Karpas-422 (cell line): ENCODE data around the gene NSDHL. TPM values are rescaled to one million over a fixed set of nuclear protein-coding genes. Genes with fewer than 3 reads are reported as not detected.
A peak's percentile ranks its signal among the peaks of the same experiment; 100 is the strongest.

Experiments
- DNase-seq: peaks from one replicate; pipeline ENCODE4 v3.0.0-alpha.2; 2015
- H2AFZ ChIP-seq: fragments of 200-600 bp; sonication (generic); 2 replicates; pipeline ENCODE4 v1.6.1; 2014; ENCODE audit warnings: antibody characterized with exemption, low read length, mixed read lengths
- H3K27ac ChIP-seq: fragments of 200-600 bp; sonication (generic); 2 replicates; pipeline ENCODE4 v1.5.1; 2014; ENCODE audit warnings: mild to moderate bottlenecking, low read length, moderate library complexity
- H3K27me3 ChIP-seq: fragments of 200-600 bp; sonication (generic); 2 replicates; pipeline ENCODE4 v1.6.1; 2014; ENCODE audit warnings: low read length, mixed read lengths
- H3K36me3 ChIP-seq: fragments of 200-600 bp; sonication (generic); 2 replicates; pipeline ENCODE4 v1.6.1; 2014; ENCODE audit warnings: low read length, mixed read lengths; ENCODE audit not compliant: insufficient read depth
- H3K4me1 ChIP-seq: fragments of 200-600 bp; sonication (generic); 2 replicates; pipeline ENCODE4 v1.6.1; 2014; ENCODE audit warnings: mild to moderate bottlenecking, low read length, mixed read lengths
- H3K4me2 ChIP-seq: fragments of 200-600 bp; sonication (generic); 2 replicates; pipeline ENCODE4 v1.6.1; 2014; ENCODE audit warnings: low read length, low read depth, mild to moderate bottlenecking; ENCODE audit not compliant: poor library complexity, severe bottlenecking
- H3K4me3 ChIP-seq: fragments of 200-600 bp; sonication (generic); 2 replicates; pipeline ENCODE4 v1.5.1; 2014; ENCODE audit warnings: mild to moderate bottlenecking, antibody characterized with exemption, low read length, mixed read lengths
- H3K79me2 ChIP-seq: fragments of 200-600 bp; sonication (generic); 2 replicates; pipeline ENCODE4 v1.6.1; 2014; ENCODE audit warnings: mild to moderate bottlenecking, low read length, mixed read lengths
- H3K9ac ChIP-seq: fragments of 200-600 bp; sonication (generic); 2 replicates; pipeline ENCODE4 v1.6.0; 2014; ENCODE audit warnings: low read length
- H3K9me2 ChIP-seq: fragments of 200-600 bp; sonication (generic), shearing (Covaris generic); replicated peaks from 2 replicates; pipeline ENCODE4 v1.6.0; 2014; ENCODE audit warnings: mild to moderate bottlenecking, low read length, moderate library complexity; ENCODE audit not compliant: insufficient read depth
- H3K9me3 ChIP-seq: fragments of 300-700, 200-600 bp; sonication (generic); 2 replicates; pipeline ENCODE4 v1.6.1; 2014; ENCODE audit warnings: low read length, mixed read lengths
- H4K20me1 ChIP-seq: fragments of 200-600 bp; sonication (generic); 2 replicates; pipeline ENCODE4 v1.6.1; 2014; ENCODE audit warnings: mild to moderate bottlenecking, antibody characterized with exemption, low read length, low read depth; ENCODE audit not compliant: insufficient read depth
- total RNA-seq: library from RNA; depleted of rRNA; stranded (reverse); fragments of >200 nt; shearing (Covaris generic); gene quantifications from 2 replicates; pipeline ENCODE4 v1.2.3, GENCODE V29; 2014; ENCODE audit warnings: low replicate concordance; rRNA removed

Gene NSDHL
- total RNA-seq, 1 experiment from 2014 or later = 23.6 TPM

- no peaks in the 10 kb centered on the region for H3K27me3 ChIP-seq
- peaks cover 2% of the 10 kb centered on the region for H3K4me1 ChIP-seq
- H3K9me2 ChIP-seq = no peaks in the 10 kb centered on the region
- no peak overlapping the region for H3K4me3 ChIP-seq
- H3K4me2 ChIP-seq = no peak overlapping the region
- no peaks in the 10 kb centered on the region for H3K79me2 ChIP-seq
- H4K20me1 ChIP-seq = peaks cover 2% of the 10 kb centered on the region; the same call in 1 of the 2 replicates
- H3K9me3 ChIP-seq = no peaks in the 10 kb centered on the region
- H3K9ac ChIP-seq = no peak overlapping the region
- no peak overlapping the region for H2AFZ ChIP-seq
- no peak overlapping the region for H3K27ac ChIP-seq
- DNase-seq = peak; percentile 84
- H3K36me3 ChIP-seq = no peaks in the 10 kb centered on the region
Observed at GRCh38 chrX:152915541-152916241, 84.8 kb downstream of the NSDHL start.

GRCh38 chrX:152917656-152918579, 87.1 kb downstream of the NSDHL start:
- Histone ChIP-seq H3K27me3 (no peaks in the 10 kb centered on the region), H3K9me2 (no peaks in the 10 kb centered on the region), H3K9ac (no peak overlapping the region), H3K4me1 (no peaks in the 10 kb centered on the region), H3K9me3 (no peaks in the 10 kb centered on the region), H3K36me3 (no peaks in the 10 kb centered on the region), H3K4me2 (no peak overlapping the region), H3K4me3 (no peak overlapping the region), H2AFZ (peak overlapping the region; percentile 14; the same call in 1 of the 2 replicates), H3K79me2 (no peaks in the 10 kb centered on the region), H3K27ac (no peak overlapping the region), H4K20me1 (no peaks in the 10 kb centered on the region)
- no peak for DNase-seq

- Histone ChIP-seq H3K79me2 (no peaks in the 10 kb centered on the region), H3K9me2 (no peaks in the 10 kb centered on the region), H3K9ac (no peak overlapping the region), H4K20me1 (no peaks in the 10 kb centered on the region), H3K4me1 (no peaks in the 10 kb centered on the region), H3K36me3 (no peaks in the 10 kb centered on the region), H3K4me2 (no peak overlapping the region), H3K9me3 (no peaks in the 10 kb centered on the region), H3K27ac (no peak overlapping the region), H3K4me3 (no peak overlapping the region), H3K27me3 (no peaks in the 10 kb centered on the region), H2AFZ (no peak overlapping the region)
- DNase-seq = no peak
Observed at GRCh38 chrX:152918707-152919106, 87.8 kb downstream of the NSDHL start.

Other genes with a start within 250 kb of the NSDHL start
- not detected in 2 replicates for gene GABRQ, start 193.2 kb upstream of the NSDHL start, total RNA-seq
- gene MAGEA3, start 132.3 kb upstream of the NSDHL start, total RNA-seq = not detected in 2 replicates
- gene CSAG2, start 121.8 kb upstream of the NSDHL start, total RNA-seq = not detected in 2 replicates
- not detected in 2 replicates for gene MAGEA2B, start 116.4 kb upstream of the NSDHL start, total RNA-seq
- gene CSAG1, start 97.3 kb upstream of the NSDHL start, total RNA-seq = not detected in 2 replicates
- gene MAGEA12, start 97.3 kb upstream of the NSDHL start, total RNA-seq = 0.36 TPM in 1 of 2 replicates, not detected in the other
- gene MAGEA2, start 77.2 kb upstream of the NSDHL start, total RNA-seq = not detected in 2 replicates
- not detected in 2 replicates for gene CSAG3, start 71.8 kb upstream of the NSDHL start, total RNA-seq
- 1.6 TPM in 1 of 2 replicates, not detected in the other for gene MAGEA6, start 61.4 kb upstream of the NSDHL start, total RNA-seq
- 16.8 and 24.1 TPM in 2 replicates for gene CETN2, start 306 bp upstream of the NSDHL start, total RNA-seq
- 0.43 and 0.67 TPM in 2 replicates for gene ZNF185, start 67.0 kb downstream of the NSDHL start, total RNA-seq
- gene PNMA5, start 163.1 kb downstream of the NSDHL start, total RNA-seq = not detected in 2 replicates
- gene PNMA3, start 225.4 kb downstream of the NSDHL start, total RNA-seq = not detected in 2 replicates
- not detected in 2 replicates for gene PNMA6A, start 241.4 kb downstream of the NSDHL start, total RNA-seq